Left renal cortex interstitium (tissue), 4 donors: ENCODE results near the gene SAP25. TPM values are rescaled to one million over a fixed set of nuclear protein-coding genes. Genes with fewer than 3 reads are reported as not detected.

ENCODE experiments used
- DNase-seq, 4 donors: peaks; one replicate each; pipeline ENCODE4 v3.0.0-alpha.2; 2013; ENCODE audit warnings: low read depth in 4 of 4, low spot score in 2 of 4, missing footprints in 1 of 4
- polyA plus RNA-seq, 4 donors: library from polyadenylated mRNA; unstranded; fragments of 120-200 nt; gene quantifications; one replicate each; pipeline ENCODE4 v1.2.1, GENCODE V29; 2013; ENCODE audit not compliant: insufficient read length in 4 of 4

SAP25 gene
- polyA plus RNA-seq = 10 to 100 TPM in 1 of 4 donors, 1 to 10 TPM in 3; 1.3 to 11.0 (median 4.6) TPM

- no peak for DNase-seq
Measured at GRCh38 chr7:100573691-100574361, at the start of gene SAP25. Gene SAP25, minus strand, starts transcription at chr7:100573900. Its CDS starts 158 bp downstream, at chr7:100573742.

DNA sequence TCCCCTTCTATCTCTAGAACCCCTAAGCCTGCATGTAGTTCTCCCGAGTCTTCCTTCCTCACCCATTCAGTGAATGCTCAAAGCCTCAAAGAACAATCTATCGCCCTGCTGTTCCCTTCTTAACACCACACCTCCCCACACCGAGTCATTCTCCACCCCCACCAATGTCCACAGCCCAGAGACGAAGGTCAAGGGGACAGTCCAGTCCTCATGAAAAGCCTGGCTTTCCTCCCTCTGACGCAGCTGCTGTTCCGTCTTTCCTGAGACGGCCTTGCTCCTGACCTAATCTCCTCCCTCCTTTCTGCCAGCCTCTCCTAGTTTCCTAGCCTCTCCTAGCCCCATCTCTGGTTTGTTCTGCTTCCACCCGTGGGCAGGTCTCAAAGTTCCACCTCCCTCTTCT is 47.9 kb upstream of the SAP25 start:
- DNase-seq = no peak

- no peak for DNase-seq
Measured at GRCh38 chr7:100620804-100621203, 47.1 kb upstream of the SAP25 start.

DNA sequence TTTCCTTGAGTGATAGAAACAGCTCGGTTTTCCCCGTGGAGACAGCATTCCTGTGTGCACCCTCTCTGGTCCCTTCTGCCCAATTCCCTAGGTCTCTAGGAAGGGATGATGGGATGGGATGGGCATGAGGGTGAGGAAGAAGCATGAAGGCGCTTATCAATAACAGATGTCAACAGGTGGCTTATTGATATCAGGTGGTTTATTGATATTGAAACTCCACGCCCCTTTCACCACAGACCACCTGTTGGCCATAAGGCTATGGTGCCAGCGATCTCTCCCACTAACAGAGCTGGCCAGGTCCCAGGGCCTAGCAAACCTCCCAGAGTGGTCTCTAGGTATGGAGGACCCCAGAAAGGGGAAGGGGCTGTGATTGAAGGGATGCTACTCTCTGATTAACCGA is 46.5 kb upstream of the SAP25 start:
- no peak for DNase-seq

DNA sequence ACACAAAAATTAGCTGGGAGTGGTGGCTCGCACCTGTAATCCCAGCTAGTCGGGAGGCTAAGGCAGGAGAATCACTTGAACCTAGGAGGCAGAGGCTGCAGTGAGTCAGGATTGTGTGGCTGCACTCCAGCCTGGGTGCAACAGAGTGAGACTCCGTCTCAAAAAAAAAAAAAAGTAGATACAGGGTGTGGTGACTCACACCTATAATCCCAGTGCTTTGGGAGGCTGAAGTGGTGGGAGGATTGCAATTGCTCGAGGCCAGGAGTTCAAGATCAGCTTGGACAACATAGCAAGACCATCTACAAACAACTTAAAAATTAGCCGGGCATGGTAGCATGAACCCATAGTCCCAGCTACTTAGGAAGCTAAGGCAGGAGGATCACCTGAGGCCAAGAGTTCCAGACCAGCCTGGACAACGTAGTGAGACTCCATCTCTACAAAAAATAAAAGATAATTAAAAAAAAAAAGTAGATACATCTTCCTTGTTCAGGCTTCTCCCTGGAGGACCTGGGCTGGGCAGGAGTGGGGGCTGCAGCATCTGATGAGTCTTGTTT is 40.7 kb upstream of the SAP25 start:
- DNase-seq = no peak

- no peak for DNase-seq
Measured at GRCh38 chr7:100613412-100614175, 39.9 kb upstream of the SAP25 start.

DNA sequence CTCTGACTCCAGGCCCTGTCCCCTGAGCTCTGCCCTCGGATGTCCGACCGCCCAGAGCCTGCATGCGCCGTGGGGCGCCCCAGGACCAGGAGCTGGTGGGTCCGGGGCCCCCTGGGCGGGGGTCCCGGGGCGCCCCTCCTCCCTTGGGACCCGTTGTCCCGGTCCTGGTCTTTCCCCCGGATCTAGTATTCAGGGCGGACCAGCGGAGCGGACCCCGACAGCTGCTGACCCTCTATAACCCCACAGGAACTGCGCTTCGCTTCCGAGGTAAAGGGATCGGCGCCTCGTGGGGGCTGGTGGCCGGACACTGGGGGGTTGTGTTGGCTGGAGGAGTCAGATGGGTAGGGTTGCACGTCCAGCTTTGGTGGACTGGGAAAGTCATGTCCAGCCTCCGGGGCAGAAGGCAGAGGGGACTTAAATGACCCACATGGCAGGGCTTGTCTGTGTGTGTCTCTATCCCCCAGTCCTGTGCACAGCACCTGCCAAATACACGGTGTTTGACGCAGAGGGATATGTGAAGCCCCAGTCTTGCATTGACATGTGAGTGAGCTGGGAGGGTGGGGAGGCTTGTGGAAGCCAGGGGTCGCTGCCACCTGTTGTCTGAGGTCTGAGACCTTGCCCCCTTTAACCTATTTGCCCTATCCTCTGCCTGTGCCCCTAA is 39.2 kb upstream of the SAP25 start:
- no peak for DNase-seq

- DNase-seq = peak; percentile 98 to 100 (median 98)
Measured at GRCh38 chr7:100611983-100612729, 38.5 kb upstream of the SAP25 start, which contains the start of gene MOSPD3. Gene MOSPD3, plus strand, starts transcription at chr7:100612540. Its CDS starts 252 bp downstream, at chr7:100612792.

DNA sequence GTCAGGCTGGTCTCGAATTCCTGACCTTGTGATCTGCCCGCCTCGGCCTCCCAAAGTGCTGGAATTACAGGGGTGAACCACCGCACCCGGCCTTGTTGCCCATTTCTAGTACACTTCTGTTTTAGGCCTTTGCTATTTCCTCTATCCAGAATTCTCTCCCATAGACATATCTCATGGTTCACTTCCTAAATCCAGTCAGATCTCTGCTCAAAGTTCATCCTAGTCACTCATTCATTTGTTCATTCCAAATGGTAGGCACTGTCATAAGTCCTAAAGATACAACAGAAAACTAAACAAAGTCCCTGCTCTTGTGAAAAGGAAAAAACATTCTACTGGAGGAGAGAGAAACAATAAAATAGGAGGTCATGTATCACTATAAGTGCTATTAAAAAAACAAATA is 36.3 kb upstream of the SAP25 start:
- DNase-seq = no peak

DNA sequence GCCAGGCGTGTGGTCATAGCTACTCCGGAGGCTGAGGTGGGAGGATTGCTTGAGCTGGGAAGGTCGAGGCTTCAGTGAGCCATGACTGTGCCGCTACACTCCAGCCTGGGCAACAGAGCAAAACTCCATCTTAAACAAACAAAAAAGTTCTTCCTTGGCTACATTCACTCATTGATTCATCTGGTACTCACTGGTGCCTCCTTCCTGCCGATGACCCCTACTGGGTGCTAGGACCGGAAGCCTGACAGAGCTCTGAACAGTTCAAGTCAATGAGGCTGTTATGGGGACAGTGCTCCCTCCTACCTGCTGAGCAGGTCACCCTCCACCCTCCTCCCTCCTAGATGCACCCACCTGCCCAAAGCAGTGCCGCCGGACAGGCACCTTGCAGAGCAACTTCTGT is 33.4 kb upstream of the SAP25 start:
- DNase-seq = no peak

DNA sequence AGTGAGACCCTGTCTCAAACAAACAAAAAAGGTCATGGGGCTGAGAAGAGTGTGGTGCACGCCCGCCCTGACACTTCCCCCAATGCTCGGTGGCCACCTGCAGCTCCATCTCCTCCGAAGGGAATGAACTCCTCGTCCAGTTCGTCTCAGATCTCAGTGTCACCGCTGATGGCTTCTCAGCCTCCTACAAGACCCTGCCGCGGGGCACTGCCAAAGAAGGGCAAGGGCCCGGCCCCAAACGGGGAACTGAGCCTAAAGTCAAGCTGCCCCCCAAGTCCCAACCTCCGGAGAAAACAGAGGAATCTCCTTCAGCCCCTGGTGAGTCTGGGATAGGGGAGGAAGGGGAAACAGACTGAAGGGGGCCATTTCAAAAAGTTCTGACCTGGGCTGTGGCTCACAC is 32.6 kb upstream of the SAP25 start:
- DNase-seq = no peak

- no peak for DNase-seq
Measured at GRCh38 chr7:100604976-100605911, 31.5 kb upstream of the SAP25 start.

- no peak for DNase-seq
Measured at GRCh38 chr7:100604028-100604975, 30.6 kb upstream of the SAP25 start.

- DNase-seq = no peak
Measured at GRCh38 chr7:100603726-100604027, 30.0 kb upstream of the SAP25 start.

- DNase-seq = no peak
Measured at GRCh38 chr7:100602889-100603725, 29.4 kb upstream of the SAP25 start.

DNA sequence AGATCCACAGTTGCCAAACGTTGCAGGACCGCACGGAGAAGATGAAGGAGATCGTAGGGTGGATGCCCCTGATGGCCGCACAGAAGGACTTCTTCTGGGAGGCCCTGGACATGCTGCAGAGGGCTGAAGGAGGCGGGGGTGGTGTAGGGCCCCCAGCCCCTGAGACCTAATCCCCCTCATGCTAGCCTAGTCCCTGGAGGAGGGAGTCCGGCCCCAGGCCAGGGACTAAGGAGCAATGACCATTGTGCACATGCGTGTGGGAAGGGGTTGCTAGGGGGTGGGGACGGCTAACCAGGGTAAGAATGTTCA is 27.0 kb upstream of the SAP25 start:
- no peak for DNase-seq

DNA sequence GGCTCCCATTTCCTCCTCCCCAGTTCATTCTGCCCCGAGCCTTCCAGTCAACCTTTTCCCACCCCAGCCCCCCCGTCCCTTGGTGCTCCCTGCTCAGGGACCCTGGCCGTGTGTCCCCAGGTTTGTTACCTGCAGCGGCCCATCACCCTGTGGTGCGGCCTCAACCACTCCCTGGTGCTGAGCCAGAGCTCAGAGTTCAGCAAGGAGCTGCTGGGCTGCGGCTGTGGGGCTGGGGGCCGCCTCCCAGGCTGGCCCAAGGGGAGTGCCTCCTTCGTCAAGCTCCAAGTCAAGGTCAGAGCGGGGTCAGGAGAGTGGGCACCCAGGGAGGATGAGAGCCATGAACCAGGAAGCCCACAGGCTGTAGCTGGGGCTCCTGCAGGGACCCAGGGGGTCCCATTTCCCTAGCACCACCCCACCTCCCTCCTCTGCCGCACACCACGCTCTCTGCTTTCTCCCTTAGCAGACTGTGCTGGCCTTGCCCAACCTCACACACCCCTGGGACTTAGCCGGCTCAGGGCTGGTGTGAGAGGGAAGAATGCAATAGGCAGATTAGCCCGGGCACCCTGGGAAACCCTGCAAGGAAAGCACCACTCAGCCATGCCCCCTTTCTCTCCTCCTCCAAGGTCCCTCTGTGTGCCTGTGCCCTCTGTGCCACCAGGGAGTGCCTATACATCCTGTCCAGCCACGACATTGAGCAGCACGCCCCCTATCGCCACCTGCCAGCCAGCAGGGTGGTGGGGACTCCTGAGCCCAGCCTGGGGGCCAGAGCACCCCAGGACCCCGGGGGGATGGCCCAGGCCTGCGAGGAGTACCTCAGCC is 26.4 kb upstream of the SAP25 start:
- no peak for DNase-seq
